ENCODE measurements around the gene CHRNA10.
"Not testable (repeated sequence)": the region's sequence is repeated elsewhere in the genome, so short reads cannot be mapped to it uniquely, and the experiment has no call there.

CHRNA10 gene

GRCh38 chr11:3675971-3676370 lies 4.8 kb upstream of the CHRNA10 start:
- Mint-ChIP-seq H3K9me3 (no peaks in the 10 kb centered on the region), H3K27me3 (no peaks in the 10 kb centered on the region), H3K4me3 (no peak overlapping the region), H3K27ac (peak overlapping the region; percentile 0), H3K4me1 (ENCODE audit: low read depth) (no peaks in the 10 kb centered on the region), H3K36me3 (ENCODE audit: low read depth) (peaks cover 97% of the 10 kb centered on the region)
- intact Hi-C loops (cut with micrococcal nuclease): no loop called here

GRCh38 chr11:3674189-3674588 lies 3.0 kb upstream of the CHRNA10 start:
- Mint-ChIP-seq H3K36me3 (ENCODE audit: low read depth) (peaks cover 97% of the 10 kb centered on the region), H3K4me1 (ENCODE audit: low read depth) (no peaks in the 10 kb centered on the region)

GRCh38 chr11:3669742-3670183 lies 1.4 kb downstream of the CHRNA10 start:
- H3K27ac Mint-ChIP-seq: peak overlapping the region; percentile 4
- no peaks in the 10 kb centered on the region for H3K9me3 Mint-ChIP-seq
- no peaks in the 10 kb centered on the region for H3K27me3 Mint-ChIP-seq
- no peak overlapping the region for H3K4me3 Mint-ChIP-seq
- H3K4me1 Mint-ChIP-seq (ENCODE audit: low read depth): peaks cover 10% of the 10 kb centered on the region
- H3K36me3 Mint-ChIP-seq (ENCODE audit: low read depth): peaks cover 92% of the 10 kb centered on the region
- intact Hi-C loops (cut with micrococcal nuclease): no loop called here

More at GRCh38 chr11:3674189-3674588, 3.0 kb upstream of the CHRNA10 start:
- Mint-ChIP-seq H3K9me3 (no peaks in the 10 kb centered on the region), H3K4me3 (no peak overlapping the region), H3K27ac (no peak overlapping the region), H3K27me3 (no peaks in the 10 kb centered on the region)
- intact Hi-C loops (cut with micrococcal nuclease): no loop called here

- no peak overlapping the region for H3K4me3 Mint-ChIP-seq
- no peak overlapping the region for H3K27ac Mint-ChIP-seq
- peaks cover 93% of the 10 kb centered on the region for H3K36me3 Mint-ChIP-seq (ENCODE audit: low read depth)
- H3K9me3 Mint-ChIP-seq: no peaks in the 10 kb centered on the region
- peaks cover 10% of the 10 kb centered on the region for H3K4me1 Mint-ChIP-seq (ENCODE audit: low read depth)
- intact Hi-C loops (cut with micrococcal nuclease): no loop called here
- no peaks in the 10 kb centered on the region for H3K27me3 Mint-ChIP-seq
Measured at GRCh38 chr11:3669128-3669527, 2.1 kb downstream of the CHRNA10 start.

GRCh38 chr11:3667149-3668035 lies 3.8 kb downstream of the CHRNA10 start:
- H3K4me3 Mint-ChIP-seq: no peak overlapping the region
- no peak overlapping the region for H3K27ac Mint-ChIP-seq
- peaks cover 10% of the 10 kb centered on the region for H3K4me1 Mint-ChIP-seq (ENCODE audit: low read depth)
- H3K27me3 Mint-ChIP-seq: no peaks in the 10 kb centered on the region
- H3K36me3 Mint-ChIP-seq (ENCODE audit: low read depth): peaks cover 80% of the 10 kb centered on the region
- intact Hi-C loops (cut with micrococcal nuclease): no loop called here
- H3K9me3 Mint-ChIP-seq: no peaks in the 10 kb centered on the region

GRCh38 chr11:3666023-3666530 lies 5.1 kb downstream of the CHRNA10 start:
- no peak overlapping the region for H3K27ac Mint-ChIP-seq
- H3K27me3 Mint-ChIP-seq: no peaks in the 10 kb centered on the region
- H3K9me3 Mint-ChIP-seq: no peaks in the 10 kb centered on the region
- intact Hi-C loops (cut with micrococcal nuclease): no loop called here
- H3K4me1 Mint-ChIP-seq (ENCODE audit: low read depth): peaks cover 10% of the 10 kb centered on the region
- peaks cover 68% of the 10 kb centered on the region for H3K36me3 Mint-ChIP-seq (ENCODE audit: low read depth)
- no peak overlapping the region for H3K4me3 Mint-ChIP-seq

GRCh38 chr11:3665336-3666022 lies 5.7 kb downstream of the CHRNA10 start:
- Mint-ChIP-seq H3K36me3 (ENCODE audit: low read depth) (peaks cover 62% of the 10 kb centered on the region), H3K27me3 (no peaks in the 10 kb centered on the region), H3K27ac (no peak overlapping the region), H3K4me1 (ENCODE audit: low read depth) (peaks cover 10% of the 10 kb centered on the region), H3K9me3 (no peaks in the 10 kb centered on the region), H3K4me3 (no peak overlapping the region)
- intact Hi-C loops (cut with micrococcal nuclease): no loop called here

GRCh38 chr11:3664032-3664630 lies 7.1 kb downstream of the CHRNA10 start:
- intact Hi-C loops (cut with micrococcal nuclease): no loop called here
- no peak overlapping the region for H3K4me3 Mint-ChIP-seq
- H3K4me1 Mint-ChIP-seq (ENCODE audit: low read depth): peaks cover 10% of the 10 kb centered on the region
- no peaks in the 10 kb centered on the region for H3K27me3 Mint-ChIP-seq
- H3K9me3 Mint-ChIP-seq: no peaks in the 10 kb centered on the region
- H3K27ac Mint-ChIP-seq: no peak overlapping the region
- H3K36me3 Mint-ChIP-seq (ENCODE audit: low read depth): peaks cover 49% of the 10 kb centered on the region

- Mint-ChIP-seq H3K36me3 (ENCODE audit: low read depth) (peaks cover 39% of the 10 kb centered on the region), H3K9me3 (no peaks in the 10 kb centered on the region), H3K4me1 (ENCODE audit: low read depth) (peaks cover 10% of the 10 kb centered on the region), H3K27ac (no peak overlapping the region), H3K27me3 (peaks cover 5% of the 10 kb centered on the region), H3K4me3 (no peak overlapping the region)
- intact Hi-C loops (cut with micrococcal nuclease): no loop called here
Measured at GRCh38 chr11:3662856-3663255, 8.3 kb downstream of the CHRNA10 start.

- peaks cover 8% of the 10 kb centered on the region for H3K27me3 Mint-ChIP-seq
Measured at GRCh38 chr11:3660960-3661359, 10.2 kb downstream of the CHRNA10 start.

GRCh38 chr11:3659595-3660515 lies 11.3 kb downstream of the CHRNA10 start:
- Mint-ChIP-seq H3K4me3 (no peak overlapping the region), H3K9me3 (no peaks in the 10 kb centered on the region), H3K4me1 (ENCODE audit: low read depth) (no peaks in the 10 kb centered on the region), H3K36me3 (ENCODE audit: low read depth) (peaks cover 12% of the 10 kb centered on the region), H3K27me3 (peaks cover 8% of the 10 kb centered on the region), H3K27ac (no peak overlapping the region)
- intact Hi-C loops (cut with micrococcal nuclease): no loop called here

More at GRCh38 chr11:3660960-3661359, 10.2 kb downstream of the CHRNA10 start:
- H3K4me3 Mint-ChIP-seq: no peak overlapping the region
- H3K9me3 Mint-ChIP-seq: no peaks in the 10 kb centered on the region
- H3K4me1 Mint-ChIP-seq (ENCODE audit: low read depth): peaks cover 7% of the 10 kb centered on the region
- no peak overlapping the region for H3K27ac Mint-ChIP-seq
- intact Hi-C loops (cut with micrococcal nuclease): no loop called here
- peaks cover 23% of the 10 kb centered on the region for H3K36me3 Mint-ChIP-seq (ENCODE audit: low read depth)

GRCh38 chr11:3658252-3658651 lies 12.9 kb downstream of the CHRNA10 start:
- intact Hi-C loops (cut with micrococcal nuclease): no loop called here
- Mint-ChIP-seq H3K4me3 (no peak overlapping the region), H3K9me3 (no peaks in the 10 kb centered on the region), H3K36me3 (ENCODE audit: low read depth) (no peaks in the 10 kb centered on the region), H3K27me3 (peaks cover 8% of the 10 kb centered on the region), H3K4me1 (ENCODE audit: low read depth) (no peaks in the 10 kb centered on the region), H3K27ac (no peak overlapping the region)

GRCh38 chr11:3657331-3657730 lies 13.9 kb downstream of the CHRNA10 start:
- H3K4me3 Mint-ChIP-seq; H3K4me1 Mint-ChIP-seq (ENCODE audit: low read depth); H3K36me3 Mint-ChIP-seq (ENCODE audit: low read depth); H3K9me3 Mint-ChIP-seq; H3K27ac Mint-ChIP-seq; intact Hi-C loops (cut with micrococcal nuclease); H3K27me3 Mint-ChIP-seq: not testable (repeated sequence)
